Measurements from ENCODE around the gene LRP1B. TPM values are rescaled to one million over a fixed set of nuclear protein-coding genes. Genes with fewer than 3 reads are reported as not detected.

Gene LRP1B
- polyA plus RNA-seq, 2 of the 4 experiments (the other 2 are of a cell fraction): 0.03 TPM; not detected in 1

- FAIRE-seq: no peak
- Histone ChIP-seq H3K4me1 (no peaks in the 10 kb centered on the region), H3K27ac (no peak overlapping the region), H3K4me3 (no peak overlapping the region), H3K4me2 (no peak overlapping the region), H3K9me3 (no peaks in the 10 kb centered on the region)
- DNase-seq (ENCODE audit: low read depth in 1 of 2, low spot score in 1 of 2): no peak
- TF ChIP-seq NR3C1 (IDR thresholded peaks at IDR 0.05): no peak
- TF ChIP-seq SMC3 (IDR thresholded peaks at IDR 0.05): no peak
- TF ChIP-seq MYC (IDR thresholded peaks at IDR 0.05; ENCODE audit: borderline replicate concordance, low read length): no peak
- TF ChIP-seq TP53 (CRISPR knock-in tag; IDR thresholded peaks at IDR 0.05): no peak
- no peak for TF ChIP-seq CHD2 (IDR thresholded peaks at IDR 0.05; ENCODE audit: low read length, partially characterized antibody)
- TF ChIP-seq POLR2AphosphoS2 (conservative IDR thresholded peaks at IDR 0.05; ENCODE audit: low read length): no peak
- no peak for TF ChIP-seq ELK1 (IDR thresholded peaks at IDR 0.05; ENCODE audit: low read depth, low read length)
- no peak for TF ChIP-seq CEBPB (IDR thresholded peaks at IDR 0.05)
- ATAC-seq: no peak
- ChIA-PET CTCF (no interaction called here), POLR2A (no interaction called here)
- WGBS (ENCODE audit: missing lambda C conversion rate): 43% methylated on average over 2 of the region's 2 CpGs
These were observed 512.4 kb downstream of the LRP1B start for GRCh38 chr2:141618457-141618856.

DNA sequence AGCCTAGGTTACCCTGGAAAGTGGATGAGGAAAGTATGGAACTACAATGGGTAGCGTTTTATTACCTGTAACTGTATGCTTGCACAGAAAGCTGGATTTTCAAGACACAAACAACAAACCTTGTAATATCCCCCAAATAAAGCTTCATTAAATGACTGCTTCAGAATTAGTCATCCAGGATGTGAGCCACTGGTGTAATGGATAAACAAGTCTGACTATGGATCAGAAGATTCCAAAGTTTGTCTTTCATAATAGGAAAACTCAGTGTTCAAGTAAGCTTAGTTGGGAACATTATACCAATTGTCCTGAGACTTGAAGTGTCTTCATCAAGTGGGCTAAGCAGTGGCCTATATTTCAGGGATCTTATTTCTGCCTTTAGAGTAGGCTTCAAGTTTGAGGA, 518.8 kb downstream of the LRP1B start:
- ATAC-seq: no peak
- H3K4me3 ChIP-seq: no peak overlapping the region
- CTCF ChIA-PET: no interaction called here
- TF ChIP-seq HES2 (IDR thresholded peaks at IDR 0.05) (no peak), PBX3 (IDR thresholded peaks at IDR 0.05) (no peak), ESRRA (IDR thresholded peaks at IDR 0.05; ENCODE audit: borderline replicate concordance, low read length) (no peak), BCL3 (IDR thresholded peaks at IDR 0.05) (no peak), BHLHE40 (IDR thresholded peaks at IDR 0.05; ENCODE audit: low read depth, low read length) (no peak), CHD2 (IDR thresholded peaks at IDR 0.05; ENCODE audit: low read length, partially characterized antibody) (no peak), MAX (IDR thresholded peaks at IDR 0.05) (no peak)
- TF ChIP-seq, protein P1, sequence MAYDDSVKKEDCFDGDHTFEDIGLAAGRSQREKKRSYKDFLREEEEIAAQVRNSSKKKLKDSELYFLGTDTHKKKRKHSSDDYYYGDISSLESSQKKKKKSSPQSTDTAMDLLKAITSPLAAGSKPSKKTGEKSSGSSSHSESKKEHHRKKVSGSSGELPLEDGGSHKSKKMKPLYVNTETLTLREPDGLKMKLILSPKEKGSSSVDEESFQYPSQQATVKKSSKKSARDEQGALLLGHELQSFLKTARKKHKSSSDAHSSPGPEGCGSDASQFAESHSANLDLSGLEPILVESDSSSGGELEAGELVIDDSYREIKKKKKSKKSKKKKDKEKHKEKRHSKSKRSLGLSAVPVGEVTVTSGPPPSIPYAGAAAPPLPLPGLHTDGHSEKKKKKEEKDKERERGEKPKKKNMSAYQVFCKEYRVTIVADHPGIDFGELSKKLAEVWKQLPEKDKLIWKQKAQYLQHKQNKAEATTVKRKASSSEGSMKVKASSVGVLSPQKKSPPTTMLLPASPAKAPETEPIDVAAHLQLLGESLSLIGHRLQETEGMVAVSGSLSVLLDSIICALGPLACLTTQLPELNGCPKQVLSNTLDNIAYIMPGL (CRISPR knock-in tag; IDR thresholded peaks at IDR 0.05; ENCODE audit: borderline replicate concordance): no peak
- POLR2A ChIA-PET: no interaction called here
- DNase-seq (ENCODE audit: low read depth in 1 of 2, low spot score in 1 of 2): no peak
- whole genome bisulfite sequencing (ENCODE audit: missing lambda C conversion rate): 30% methylated on average over 1 of the region's 1 CpG
- no peaks in the 10 kb centered on the region for H3K4me1 ChIP-seq
- H3K27ac ChIP-seq: no peak overlapping the region
- no peak overlapping the region for H3K4me2 ChIP-seq
- no peak for FAIRE-seq
- no peaks in the 10 kb centered on the region for H3K9me3 ChIP-seq

DNA sequence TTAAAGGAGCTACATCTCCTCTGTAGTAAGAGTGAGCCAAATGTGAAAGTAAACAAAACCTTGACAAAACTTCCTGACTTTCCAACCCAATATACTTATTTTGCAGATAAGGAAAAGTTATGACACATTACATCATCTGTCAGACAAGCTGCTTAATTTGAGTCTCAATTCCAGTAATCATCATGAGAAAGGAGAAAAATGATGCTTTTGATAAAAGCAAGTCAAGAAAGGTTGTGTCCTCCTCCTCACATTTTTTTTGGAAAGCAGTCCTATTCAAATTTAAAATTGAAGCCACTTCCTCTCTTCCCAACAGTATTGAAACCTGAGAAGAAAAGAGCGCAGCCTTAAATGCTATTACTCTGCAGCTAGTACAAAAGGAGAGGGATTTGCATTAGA, 519.6 kb downstream of the LRP1B start:
- Histone ChIP-seq H3K4me1 (no peaks in the 10 kb centered on the region), H3K4me3 (no peak overlapping the region), H3K9me3 (no peaks in the 10 kb centered on the region), H3K27ac (no peak overlapping the region), H3K4me2 (no peak overlapping the region)
- no peak for DNase-seq (ENCODE audit: low read depth in 1 of 2, low spot score in 1 of 2)
- no peak for TF ChIP-seq HOXA7 (CRISPR knock-in tag; IDR thresholded peaks at IDR 0.05)
- TF ChIP-seq CBX8 (IDR thresholded peaks at IDR 0.05): no peak
- no peak for TF ChIP-seq EP300 (IDR thresholded peaks at IDR 0.05)
- TF ChIP-seq TP53 (CRISPR knock-in tag; IDR thresholded peaks at IDR 0.05): no peak
- TF ChIP-seq PHF8 (IDR thresholded peaks at IDR 0.05; ENCODE audit: borderline replicate concordance, low read depth): no peak
- TF ChIP-seq MAFK (IDR thresholded peaks at IDR 0.05; ENCODE audit: partially characterized antibody): no peak
- no peak for TF ChIP-seq ELK1 (IDR thresholded peaks at IDR 0.05; ENCODE audit: low read depth, low read length)
- no peak for TF ChIP-seq RARB (CRISPR knock-in tag; IDR thresholded peaks at IDR 0.05)
- TF ChIP-seq FOXS1 (CRISPR knock-in tag; IDR thresholded peaks at IDR 0.05): no peak
- no peak for TF ChIP-seq MAZ (IDR thresholded peaks at IDR 0.05; ENCODE audit: borderline replicate concordance, low read depth, low read length)
- no peak for TF ChIP-seq FOSL2 (IDR thresholded peaks at IDR 0.05)
- no peak for TF ChIP-seq FOSL2 (CRISPR knock-in tag; IDR thresholded peaks at IDR 0.05)
- TF ChIP-seq PBX3 (IDR thresholded peaks at IDR 0.05): no peak
- TF ChIP-seq POLR2A (IDR thresholded peaks at IDR 0.05; ENCODE audit: low read length): no peak
- no peak for TF ChIP-seq SMC3 (IDR thresholded peaks at IDR 0.05)
- no peak for TF ChIP-seq RAD21 (conservative IDR thresholded peaks at IDR 0.05 in 1 of 2, IDR thresholded peaks at IDR 0.05 in 1 of 2)
- no peak for TF ChIP-seq FOSB (CRISPR knock-in tag; IDR thresholded peaks at IDR 0.05)
- WGBS (ENCODE audit: missing lambda C conversion rate): 89% methylated on average over 1 of the region's 1 CpG
- FAIRE-seq: no peak
- ChIA-PET CTCF (no interaction called here), POLR2A (no interaction called here)
- no peak for ATAC-seq

Data from A549 (cell line).